K562 (cell line): Measurements from ENCODE around the gene MYL6B. TPM values are rescaled to one million over a fixed set of nuclear protein-coding genes. Genes with fewer than 3 reads are reported as not detected.

Experiments used
- ATAC-seq: fragments of 200-7000 bp; cut with Tn5 transposase; 3 replicates; pipeline ENCODE4 v1.9.1; 2020; ENCODE audit warnings: moderate library complexity
- BruUV-seq: library from RNA; stranded (reverse); fragments of 400-500 nt; replicated peaks from 2 replicates; lab custom pipeline; 2021; lab: Mats Ljungman, UMichigan
- CTCF ChIA-PET: fragments of 300-600 bp; formaldehyde crosslinking; extraction: SDS; loops from one replicate; lab custom pipeline; 2021; ENCODE audit warnings: low intra/inter-chr PET ratio; lab: Yijun Ruan, JAX
- POLR2A ChIA-PET: fragments of 300-600, 350-650 bp; sonication (Branson Sonifier 250); formaldehyde crosslinking; extraction: SDS; loops from one replicate; lab custom pipeline; 2021; ENCODE audit warnings: antibody characterized with exemption, inconsistent platforms; lab: Yijun Ruan, JAX
- DNase-seq, 4 experiments: peaks; one replicate each; pipeline versions ENCODE4 v3.0.0 to v3.0.0-alpha.2; 2011 to 2018; ENCODE audit warnings: low spot score in 3 of 4, mixed read lengths in 3 of 4; ENCODE audit errors: extremely low read depth in 1 of 4
- FAIRE-seq: peaks from 2 replicates; lab custom pipeline; 2011; peaks lifted over from hg19 to GRCh38; lab: Jason Lieb, UNC
- H2AFZ ChIP-seq: 2 replicates; pipeline ENCODE4 v1.6.0; 2011; ENCODE audit warnings: low read depth, low read length, control low read depth, inconsistent platforms
- H3K27ac ChIP-seq: fragments of 200-600 bp; 3 replicates; pipeline ENCODE4 v1.8.0; 2011; ENCODE audit warnings: low read depth, mild to moderate bottlenecking, control low read depth, inconsistent platforms, low read length, moderate library complexity, mixed read lengths; ENCODE audit errors: extremely low read depth
- H3K27me3 ChIP-seq, 2 experiments: fragments of 300-600 bp in 1 of 2; 2 replicates in 1 of 2; 3 replicates in 1 of 2; pipeline versions ENCODE4 v1.6.0 to v1.8.0; 2011; ENCODE audit warnings: inconsistent platforms in 2 of 2, low read length in 2 of 2, mild to moderate bottlenecking in 1 of 2, mixed read lengths in 1 of 2, moderate library complexity in 1 of 2; ENCODE audit not compliant: control insufficient read depth in 2 of 2, insufficient read depth in 2 of 2
- H3K36me3 ChIP-seq: fragments of 300-600 bp; 3 replicates; pipeline ENCODE4 v1.8.0; 2011; ENCODE audit warnings: mild to moderate bottlenecking, low read length, inconsistent platforms; ENCODE audit not compliant: control insufficient read depth, insufficient read depth
- H3K4me1 ChIP-seq, 2 experiments: fragments of 200-600 bp in 1 of 2; replicated peaks in 1 of 2; 2 replicates in 1 of 2; 3 replicates in 1 of 2; pipeline versions ENCODE4 v1.5.1 to v1.8.0; 2011; ENCODE audit warnings: inconsistent platforms in 2 of 2, low read length in 2 of 2, mild to moderate bottlenecking in 1 of 2, mixed read lengths in 1 of 2, moderate library complexity in 1 of 2; ENCODE audit not compliant: control insufficient read depth in 2 of 2, insufficient read depth in 2 of 2
- H3K4me2 ChIP-seq: 2 replicates; pipeline ENCODE4 v1.6.1; 2011; ENCODE audit warnings: low read length, control low read depth, inconsistent platforms, mixed read lengths; ENCODE audit not compliant: insufficient read depth
- H3K4me3 ChIP-seq: fragments of 200-600 bp; sonication (generic), shearing (Covaris generic); 2 replicates; pipeline ENCODE4 v1.5.1; 2016; ENCODE audit warnings: control low read depth, inconsistent platforms
- H3K79me2 ChIP-seq: fragments of 200-600 bp; 3 replicates; pipeline ENCODE4 v1.8.0; 2011; ENCODE audit warnings: low read length, inconsistent platforms; ENCODE audit not compliant: control insufficient read depth, insufficient read depth
- H3K9ac ChIP-seq, 2 experiments: 2 replicates each; pipeline versions ENCODE4 v1.6.0 to v1.6.1; 2011; ENCODE audit warnings: low read depth in 2 of 2, low read length in 2 of 2, control low read depth in 1 of 2, inconsistent platforms in 1 of 2, mild to moderate bottlenecking in 1 of 2, mixed read lengths in 1 of 2; ENCODE audit not compliant: insufficient read depth in 1 of 2
- H3K9me1 ChIP-seq: one replicate; pipeline ENCODE4 v1.6.0; 2011; ENCODE audit warnings: inconsistent platforms, mild to moderate bottlenecking, low read length, moderate library complexity; ENCODE audit not compliant: control insufficient read depth, insufficient read depth
- H3K9me3 ChIP-seq: replicated peaks from 2 replicates; pipeline ENCODE4 v1.5.1; 2011; ENCODE audit warnings: low read depth, low read length, inconsistent platforms; ENCODE audit not compliant: control insufficient read depth, insufficient read depth
- H4K20me1 ChIP-seq: replicated peaks from 2 replicates; pipeline ENCODE4 v1.6.1; 2011; ENCODE audit warnings: low read length, inconsistent platforms, mixed read lengths; ENCODE audit not compliant: control insufficient read depth, insufficient read depth
- DACH1 ChIP-seq: fragments of 450-650 bp; IDR thresholded peaks from 2 replicates; pipeline ENCODE4 v1.6.1; 2018; ENCODE audit not compliant: partially characterized antibody
- ERF ChIP-seq: fragments of 450-650 bp; formaldehyde crosslinking; IDR thresholded peaks from 2 replicates; pipeline ENCODE4 v1.4.0; 2020; ENCODE audit warnings: mild to moderate bottlenecking, mixed read lengths
- GATA2 ChIP-seq: sonication (generic); formaldehyde crosslinking; IDR thresholded peaks from 2 replicates; pipeline ENCODE4 v1.4.0; 2020; ENCODE audit warnings: mild to moderate bottlenecking, missing genetic modification reagents
- HNRNPL ChIP-seq: fragments of 200-400 bp; formaldehyde crosslinking; IDR thresholded peaks from 2 replicates; pipeline ENCODE4 v1.6.1; 2017; ENCODE audit warnings: low read depth, mild to moderate bottlenecking, low read length
- MCM5 ChIP-seq: fragments of 450-650 bp; IDR thresholded peaks from 2 replicates; pipeline ENCODE4 v1.6.1; 2016; ENCODE audit warnings: low read depth
- MED1 ChIP-seq: sonication (generic); formaldehyde crosslinking; IDR thresholded peaks from 2 replicates; pipeline ENCODE4 v1.8.1; 2023; ENCODE audit warnings: missing genetic modification reagents, borderline replicate concordance
- MYC ChIP-seq, 2 experiments: fragments of 250-450 bp in 1 of 2; sonication (Bioruptor Pico) in 1 of 2; IDR thresholded peaks; 2 replicates each; pipeline versions ENCODE4 v1.5.1 to v1.6.1; 2012 to 2021; ENCODE audit warnings: low read depth in 2 of 2, borderline replicate concordance in 1 of 2, improper control_type of control experiment in 1 of 2, low read length in 1 of 2, mild to moderate bottlenecking in 1 of 2, moderate library complexity in 1 of 2
- OTX1 ChIP-seq: fragments of 450-650 bp; formaldehyde crosslinking; IDR thresholded peaks from 2 replicates; pipeline ENCODE4 v1.4.0; 2022; ENCODE audit warnings: mild to moderate bottlenecking
- PTBP1 ChIP-seq: fragments of 200-400 bp; formaldehyde crosslinking; IDR thresholded peaks from 2 replicates; pipeline ENCODE4 v1.6.1; 2017; ENCODE audit warnings: low read depth, low read length
- SRF ChIP-seq, 2 experiments: fragments of 250-450, 450-650 bp in 1 of 2; sonication (Bioruptor Pico) in 1 of 2; sonication (generic) in 1 of 2; formaldehyde crosslinking; IDR thresholded peaks; 2 replicates each; pipeline versions ENCODE4 v1.5.0 to v1.5.1; 2020 to 2022; ENCODE audit warnings: mild to moderate bottlenecking in 1 of 2, missing genetic modification reagents in 1 of 2
- STAT5A ChIP-seq: IDR thresholded peaks from 2 replicates; pipeline ENCODE4 v1.6.1; 2012; ENCODE audit warnings: low read length, inconsistent platforms, borderline replicate concordance
- STAT5B ChIP-seq: fragments of 250-450 bp; sonication (Bioruptor Pico); IDR thresholded peaks from 2 replicates; pipeline ENCODE4 v1.8.0; 2021; ENCODE audit warnings: mild to moderate bottlenecking, inconsistent platforms
- XRCC3 ChIP-seq: fragments of 450-650 bp; IDR thresholded peaks from 2 replicates; pipeline ENCODE4 v1.6.1; 2017; ENCODE audit warnings: mild to moderate bottlenecking, moderate library complexity
- ZFP36 ChIP-seq: fragments of 150-350 bp; IDR thresholded peaks from 2 replicates; pipeline ENCODE4 v1.6.1; 2018; ENCODE audit warnings: low read length, low read depth; ENCODE audit not compliant: partially characterized antibody
- ZKSCAN3 ChIP-seq: fragments of 250-450 bp; sonication (Bioruptor Pico); IDR thresholded peaks from 2 replicates; pipeline ENCODE4 v1.4.0; 2020
- ZNF316 ChIP-seq: fragments of 450-650 bp; IDR thresholded peaks from 2 replicates; pipeline ENCODE4 v1.6.1; 2016
- ZNF561 ChIP-seq: fragments of 450-650 bp; formaldehyde crosslinking; conservative IDR thresholded peaks from 2 replicates; pipeline ENCODE4 v1.4.0; 2020; ENCODE audit warnings: mild to moderate bottlenecking, moderate library complexity
- WGBS: fragments of 100-300 bp; shearing (Covaris generic); methylation state at CpG from one replicate; pipeline ENCODE4 v1.1.6; 2016; ENCODE audit warnings: low coverage, mixed read lengths; ENCODE audit not compliant: insufficient coverage; ENCODE audit errors: missing lambda C conversion rate; 5-methylcytosine and 5-hydroxymethylcytosine counted together
- in situ Hi-C: fragments of 300-500 bp; cut with MboI; formaldehyde crosslinking; loops from 4 replicates; pipeline ENCODE4 v1.15.0; 2018; ENCODE audit warnings: inconsistent platforms, mixed read lengths
- intact Hi-C: fragments of 100-400 bp; cut with micrococcal nuclease; formaldehyde crosslinking; loops from 2 replicates; pipeline ENCODE4 v1.14.2; 2022
- polyA plus RNA-seq, 8 experiments: library from polyadenylated mRNA; depleted of rRNA in 4 of 8; stranded (reverse) in 5 of 8; unstranded in 3 of 8; fragments of >200 nt; fragmentation: Nextera tagmentation in 2 of 8; fragmentation: Illumina TruSeq in 1 of 8; extraction: Ambion mirVana in 2 of 8; extraction: Trizol in 1 of 8; gene quantifications; 2 replicates each; pipeline versions ENCODE4 v1.2.1 to v1.2.3, GENCODE V29; 2011 to 2014; ENCODE audit warnings: inconsistent platforms in 1 of 8, missing spikeins in 1 of 8
- total RNA-seq, 7 experiments: library from RNA; depleted of rRNA in 6 of 7; stranded (reverse); fragments of >200 nt in 6 of 7; fragmentation: Illumina TruSeq in 2 of 7; extraction: Trizol in 2 of 7; gene quantifications; 2 replicates each; pipeline versions ENCODE4 v1.2.1 to v1.2.3, GENCODE V29; 2011 to 2021; ENCODE audit warnings: low replicate concordance in 1 of 7
- TF ChIP-seq, protein P1 (sequence below): fragments of 200-800 bp; sonication (Bioruptor generic); IDR thresholded peaks from 2 replicates; pipeline ENCODE4 v1.6.1; 2017; ENCODE audit warnings: missing genetic modification characterization, missing compliant biosample characterization
- TF ChIP-seq, protein P2 (sequence below): sonication (generic); formaldehyde crosslinking; IDR thresholded peaks from 2 replicates; pipeline ENCODE4 v1.8.1; 2023; ENCODE audit warnings: mild to moderate bottlenecking, missing genetic modification reagents

Gene MYL6B
- total and polyA plus RNA-seq, 9 of the 15 experiments (the other 6 are each of a cell fraction or from before 2014, with no cell fraction given): 42.8 to 77.3 (median 68.6) TPM

- intact Hi-C loops: no loop called here
- POLR2A ChIA-PET: interaction anchor here (0.9 kb wide), 1 partner anchor 9 kb away, joined by 3 read pairs; no protein-coding TSS in a partner anchor
- peak overlapping the region; percentile 31; the same call in 1 of the 3 replicates for H3K27ac ChIP-seq
- peaks cover 9 to 10% of the 10 kb centered on the region in 2 experiments; a peak in 3 of 5 replicates for H3K4me1 ChIP-seq
- no peak overlapping the region for H3K9ac ChIP-seq
- 0 out of 2 replicates have a peak, but pooled peaks cover 3% of the 10 kb centered on the region for H4K20me1 ChIP-seq
- CTCF ChIA-PET: no interaction called here
- peaks cover 7% of the 10 kb centered on the region for H3K79me2 ChIP-seq
- no peak overlapping the region for H2AFZ ChIP-seq
- BruUV-seq: no TSS peak
- H3K9me3 ChIP-seq: no peaks in the 10 kb centered on the region
- in situ Hi-C loops: no loop called here
- no peaks in the 10 kb centered on the region for H3K27me3 ChIP-seq
- FAIRE-seq (peak; percentile 62), ATAC-seq (peak; percentile 58), DNase-seq (no peak)
- no peak overlapping the region for H3K4me3 ChIP-seq
- peaks cover 47% of the 10 kb centered on the region for H3K36me3 ChIP-seq
- WGBS: 57% methylated on average over 12 of the region's 13 CpGs
- no peak overlapping the region for H3K4me2 ChIP-seq
- no peaks in the 10 kb centered on the region for H3K9me1 ChIP-seq
- no peak for TF ChIP-seq MYC (IDR thresholded peaks at IDR 0.05; ENCODE audit: low read depth, low read length)
- peak; percentile 54; the same call in 1 of the 2 replicates for TF ChIP-seq MYC (CRISPR knock-in tag; IDR thresholded peaks at IDR 0.05; ENCODE audit: borderline replicate concordance, low read depth)
- TF ChIP-seq GATA2 (CRISPR knock-in tag): no peak
- no peak for TF ChIP-seq PTBP1
- no peak for TF ChIP-seq STAT5A
- TF ChIP-seq HNRNPL: no peak
- no peak for TF ChIP-seq MCM5
- TF ChIP-seq DACH1: no peak
- TF ChIP-seq XRCC3: no peak
- TF ChIP-seq ERF (CRISPR knock-in tag): no peak
- TF ChIP-seq ZFP36: no peak
- TF ChIP-seq ZNF316: peak; percentile 53; the same call in 1 of the 2 replicates
- no peak for TF ChIP-seq SRF (CRISPR knock-in tag; IDR thresholded peaks at IDR 0.05)
- no peak for TF ChIP-seq STAT5B (CRISPR knock-in tag)
- TF ChIP-seq, protein P1, sequence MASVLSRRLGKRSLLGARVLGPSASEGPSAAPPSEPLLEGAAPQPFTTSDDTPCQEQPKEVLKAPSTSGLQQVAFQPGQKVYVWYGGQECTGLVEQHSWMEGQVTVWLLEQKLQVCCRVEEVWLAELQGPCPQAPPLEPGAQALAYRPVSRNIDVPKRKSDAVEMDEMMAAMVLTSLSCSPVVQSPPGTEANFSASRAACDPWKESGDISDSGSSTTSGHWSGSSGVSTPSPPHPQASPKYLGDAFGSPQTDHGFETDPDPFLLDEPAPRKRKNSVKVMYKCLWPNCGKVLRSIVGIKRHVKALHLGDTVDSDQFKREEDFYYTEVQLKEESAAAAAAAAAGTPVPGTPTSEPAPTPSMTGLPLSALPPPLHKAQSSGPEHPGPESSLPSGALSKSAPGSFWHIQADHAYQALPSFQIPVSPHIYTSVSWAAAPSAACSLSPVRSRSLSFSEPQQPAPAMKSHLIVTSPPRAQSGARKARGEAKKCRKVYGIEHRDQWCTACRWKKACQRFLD (CRISPR knock-in tag): no peak
- no peak for TF ChIP-seq OTX1 (CRISPR knock-in tag)
- TF ChIP-seq, protein P2, sequence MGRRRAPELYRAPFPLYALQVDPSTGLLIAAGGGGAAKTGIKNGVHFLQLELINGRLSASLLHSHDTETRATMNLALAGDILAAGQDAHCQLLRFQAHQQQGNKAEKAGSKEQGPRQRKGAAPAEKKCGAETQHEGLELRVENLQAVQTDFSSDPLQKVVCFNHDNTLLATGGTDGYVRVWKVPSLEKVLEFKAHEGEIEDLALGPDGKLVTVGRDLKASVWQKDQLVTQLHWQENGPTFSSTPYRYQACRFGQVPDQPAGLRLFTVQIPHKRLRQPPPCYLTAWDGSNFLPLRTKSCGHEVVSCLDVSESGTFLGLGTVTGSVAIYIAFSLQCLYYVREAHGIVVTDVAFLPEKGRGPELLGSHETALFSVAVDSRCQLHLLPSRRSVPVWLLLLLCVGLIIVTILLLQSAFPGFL: no peak
- TF ChIP-seq ZNF561 (CRISPR knock-in tag): no peak
- TF ChIP-seq ZKSCAN3 (CRISPR knock-in tag): no peak
- TF ChIP-seq MED1 (CRISPR knock-in tag): no peak
These were observed 5.6 kb upstream of the MYL6B start for GRCh38 chr12:56146492-56147460.
